ENCODE results near the gene GALR3.
"Not testable (repeated sequence)": the region's sequence is repeated elsewhere in the genome, so short reads cannot be mapped to it uniquely, and the experiment has no call there.

Gene GALR3, protein sequence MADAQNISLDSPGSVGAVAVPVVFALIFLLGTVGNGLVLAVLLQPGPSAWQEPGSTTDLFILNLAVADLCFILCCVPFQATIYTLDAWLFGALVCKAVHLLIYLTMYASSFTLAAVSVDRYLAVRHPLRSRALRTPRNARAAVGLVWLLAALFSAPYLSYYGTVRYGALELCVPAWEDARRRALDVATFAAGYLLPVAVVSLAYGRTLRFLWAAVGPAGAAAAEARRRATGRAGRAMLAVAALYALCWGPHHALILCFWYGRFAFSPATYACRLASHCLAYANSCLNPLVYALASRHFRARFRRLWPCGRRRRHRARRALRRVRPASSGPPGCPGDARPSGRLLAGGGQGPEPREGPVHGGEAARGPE

DNA sequence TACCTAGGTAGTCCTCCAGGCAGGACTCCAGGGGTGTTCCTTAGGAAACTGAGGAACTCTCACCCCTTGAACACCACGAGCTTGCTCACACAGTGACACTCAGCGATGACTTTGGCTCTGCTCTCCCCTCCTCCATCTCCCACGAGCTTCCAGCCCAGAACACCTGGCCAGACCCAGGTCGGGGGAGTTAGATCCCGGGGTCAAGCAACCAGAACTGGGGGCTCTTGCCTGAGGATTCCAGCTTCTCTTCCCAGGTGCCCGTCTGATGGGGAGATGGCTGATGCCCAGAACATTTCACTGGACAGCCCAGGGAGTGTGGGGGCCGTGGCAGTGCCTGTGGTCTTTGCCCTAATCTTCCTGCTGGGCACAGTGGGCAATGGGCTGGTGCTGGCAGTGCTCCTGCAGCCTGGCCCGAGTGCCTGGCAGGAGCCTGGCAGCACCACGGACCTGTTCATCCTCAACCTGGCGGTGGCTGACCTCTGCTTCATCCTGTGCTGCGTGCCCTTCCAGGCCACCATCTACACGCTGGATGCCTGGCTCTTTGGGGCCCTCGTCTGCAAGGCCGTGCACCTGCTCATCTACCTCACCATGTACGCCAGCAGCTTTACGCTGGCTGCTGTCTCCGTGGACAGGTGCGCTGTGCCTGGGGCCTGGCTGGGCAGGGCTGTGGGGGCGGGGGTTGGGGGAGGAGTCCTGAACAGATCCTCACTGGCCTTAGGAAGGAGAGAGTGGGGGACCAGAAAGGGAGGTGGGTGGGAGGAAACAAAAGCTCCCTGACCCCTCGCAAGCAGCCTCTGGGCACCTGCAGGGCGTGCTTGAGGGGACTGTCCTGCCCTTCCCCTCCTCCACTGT lies at the start of gene GALR3:
TSS of gene GALR3 (plus strand) at position 249 of the 852 bp plus-strand sequence. CDS start at position 274, 25 bp downstream.
- no peak for DNase-seq

DNA sequence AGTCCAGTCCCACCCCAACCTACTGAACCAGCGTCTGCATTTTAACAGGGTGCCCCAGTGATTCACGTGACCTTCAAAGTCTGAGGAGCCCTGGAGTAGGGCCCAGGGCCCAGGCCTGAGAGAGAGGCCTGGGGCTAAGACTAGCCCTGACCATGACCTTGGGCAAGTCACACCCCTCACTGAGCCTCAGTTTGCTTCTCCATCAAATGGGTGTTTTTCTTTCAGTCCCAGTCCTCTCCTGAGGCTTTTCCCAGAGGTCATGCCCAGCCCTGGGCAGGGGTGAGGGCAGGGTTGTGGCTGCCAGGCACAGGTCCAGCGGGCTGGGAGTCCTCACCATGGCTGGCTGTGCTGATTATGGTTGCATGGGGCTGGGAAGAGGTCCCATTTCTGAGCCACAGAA lies 48.5 kb upstream of the GALR3 start:
- DNase-seq, result no peak

DNA sequence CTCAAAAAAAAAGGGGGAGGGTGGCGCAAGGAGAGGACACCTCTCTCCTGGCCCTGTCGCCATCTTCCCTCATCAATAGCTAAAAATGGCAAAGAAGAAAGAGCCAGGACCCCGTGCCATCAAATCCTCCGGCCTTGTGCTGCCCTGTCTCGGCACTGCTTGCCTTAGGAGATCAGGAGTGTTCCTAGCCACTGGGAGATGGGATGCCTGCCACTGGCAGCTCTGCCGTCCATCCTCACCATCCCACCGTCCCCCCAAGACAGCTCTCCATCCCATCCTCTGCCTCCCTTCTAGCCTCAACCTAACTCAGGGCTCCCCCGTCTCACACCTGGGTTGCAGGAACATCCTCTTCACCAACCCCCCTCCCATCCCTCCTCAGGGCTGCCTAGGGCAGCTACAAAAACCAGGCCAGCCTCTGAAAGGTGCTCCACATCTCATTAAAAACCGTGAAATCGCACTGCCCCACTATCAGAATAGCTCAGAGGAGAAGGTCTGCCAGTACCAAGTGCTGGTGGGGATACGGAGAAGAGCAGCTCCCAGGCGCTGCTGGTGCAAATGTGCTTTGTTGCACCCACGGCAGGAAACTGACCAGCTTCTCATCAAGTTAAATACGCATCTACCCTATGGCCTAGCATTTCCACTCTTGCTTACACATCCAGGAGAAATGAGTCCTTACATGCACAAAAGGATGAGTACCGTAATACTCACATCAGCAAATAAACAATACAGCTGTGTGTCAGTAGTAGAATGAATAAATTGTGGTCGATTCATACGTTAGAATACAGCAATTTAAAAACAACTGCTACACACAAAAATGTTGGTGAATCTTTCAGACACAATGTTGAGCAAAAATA lies 47.2 kb upstream of the GALR3 start:
- no peak for DNase-seq

DNA sequence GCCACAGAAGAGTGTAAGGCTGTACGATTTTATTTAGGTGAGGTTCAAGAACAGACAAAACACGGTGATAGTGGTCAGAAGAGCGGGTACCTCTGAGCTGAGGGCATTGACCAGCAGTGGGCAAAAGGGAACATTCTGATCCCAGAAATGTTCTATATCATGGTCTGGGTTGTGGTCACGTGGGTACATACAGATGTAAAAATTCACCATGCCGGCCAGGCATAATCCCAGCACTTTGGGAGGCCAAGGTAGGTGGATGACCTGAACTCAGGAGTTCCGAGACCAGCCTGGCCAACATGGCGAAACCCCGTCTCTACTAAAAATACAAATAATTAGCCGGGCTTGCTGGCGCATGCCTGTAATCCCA lies 46.6 kb upstream of the GALR3 start:
- no peak for DNase-seq

DNA sequence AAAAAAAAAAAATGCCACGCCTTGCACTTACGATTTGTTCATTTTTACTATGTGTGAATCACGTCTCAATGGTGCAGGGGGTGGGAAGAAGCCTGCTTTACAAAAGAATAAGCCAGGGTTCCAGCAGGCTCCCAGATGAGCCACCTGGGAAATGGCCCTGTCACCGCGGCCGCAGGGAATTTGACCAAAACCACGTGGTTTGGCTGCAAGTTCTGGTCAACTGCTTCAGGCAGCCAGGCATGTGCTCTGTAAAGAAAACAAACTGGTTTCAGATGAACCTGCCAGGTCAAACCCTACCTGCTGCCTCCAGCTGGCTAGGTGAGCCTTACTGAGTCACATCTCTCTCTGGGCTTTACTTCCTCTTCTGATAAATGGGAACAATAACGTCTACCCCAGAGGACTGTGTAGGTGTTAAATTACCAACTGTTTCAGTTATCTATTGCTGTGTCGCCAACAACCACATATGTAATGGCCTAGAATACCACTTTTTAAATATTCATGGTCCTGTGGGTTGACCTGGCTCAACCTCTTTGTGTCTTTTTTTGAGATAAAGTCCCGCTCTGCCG lies 46.0 kb upstream of the GALR3 start:
- no peak for DNase-seq

DNA sequence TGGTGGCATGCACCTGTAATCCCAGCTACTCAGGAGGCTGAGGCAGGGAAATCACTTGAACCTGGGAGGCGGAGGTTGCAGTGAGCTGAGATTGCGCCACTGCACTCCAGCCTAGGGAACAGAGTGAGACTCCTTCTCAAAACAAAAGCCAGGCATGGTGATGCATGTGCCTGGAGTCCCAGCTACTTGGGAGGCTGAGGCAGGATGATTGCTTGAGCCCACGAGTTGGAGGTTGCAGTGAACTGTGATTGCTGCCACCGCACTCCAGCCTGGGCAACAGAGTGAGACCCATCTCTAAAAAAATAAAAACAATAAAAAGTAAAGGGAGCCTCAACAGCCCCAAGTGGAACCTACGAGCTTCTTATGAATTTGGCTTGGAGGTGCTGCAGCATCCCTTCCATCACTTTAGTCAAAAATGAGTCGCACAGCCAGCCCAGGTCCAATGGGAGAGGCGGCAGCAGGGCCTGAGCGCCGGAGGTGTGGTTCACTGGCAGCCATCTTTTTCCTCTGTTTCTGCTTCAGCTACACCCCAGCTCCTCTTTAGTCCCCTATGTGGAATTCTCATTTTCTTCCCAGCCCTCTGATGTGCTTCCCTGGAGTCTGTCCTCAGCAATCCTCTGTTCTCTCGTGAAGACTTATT lies 44.7 kb upstream of the GALR3 start:
- DNase-seq, result no peak

DNA sequence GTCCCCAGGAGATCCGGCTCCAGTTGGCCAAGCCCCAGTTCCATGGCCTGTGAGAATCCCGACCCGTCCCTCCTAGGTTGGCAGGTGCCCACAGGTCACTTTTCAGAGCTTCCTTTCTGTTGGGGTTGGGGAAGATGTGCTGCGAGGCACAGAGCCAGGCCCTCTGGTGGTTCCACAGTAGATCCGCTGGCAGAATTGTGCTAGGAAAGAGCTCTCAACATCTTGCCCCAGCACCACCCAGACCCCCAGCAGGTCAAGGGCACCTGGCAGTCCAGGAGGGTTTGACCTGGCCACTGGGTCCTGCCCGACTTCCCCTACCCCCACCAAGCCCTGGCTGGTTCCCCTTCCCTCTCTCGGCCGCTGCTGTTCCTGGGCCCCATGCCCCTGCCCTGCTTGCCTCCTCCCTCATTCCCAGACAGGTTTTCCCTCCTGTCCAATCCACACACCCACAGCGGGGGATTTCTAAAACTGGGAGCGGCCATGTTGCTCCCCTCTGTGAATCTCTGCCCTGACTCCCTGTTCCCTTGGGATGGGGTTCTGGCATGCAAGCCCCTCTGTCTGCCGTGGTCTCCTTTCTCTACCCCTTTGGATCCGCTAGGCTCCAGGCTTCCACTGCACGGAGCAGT lies 41.6 kb upstream of the GALR3 start:
- DNase-seq, result no peak

DNA sequence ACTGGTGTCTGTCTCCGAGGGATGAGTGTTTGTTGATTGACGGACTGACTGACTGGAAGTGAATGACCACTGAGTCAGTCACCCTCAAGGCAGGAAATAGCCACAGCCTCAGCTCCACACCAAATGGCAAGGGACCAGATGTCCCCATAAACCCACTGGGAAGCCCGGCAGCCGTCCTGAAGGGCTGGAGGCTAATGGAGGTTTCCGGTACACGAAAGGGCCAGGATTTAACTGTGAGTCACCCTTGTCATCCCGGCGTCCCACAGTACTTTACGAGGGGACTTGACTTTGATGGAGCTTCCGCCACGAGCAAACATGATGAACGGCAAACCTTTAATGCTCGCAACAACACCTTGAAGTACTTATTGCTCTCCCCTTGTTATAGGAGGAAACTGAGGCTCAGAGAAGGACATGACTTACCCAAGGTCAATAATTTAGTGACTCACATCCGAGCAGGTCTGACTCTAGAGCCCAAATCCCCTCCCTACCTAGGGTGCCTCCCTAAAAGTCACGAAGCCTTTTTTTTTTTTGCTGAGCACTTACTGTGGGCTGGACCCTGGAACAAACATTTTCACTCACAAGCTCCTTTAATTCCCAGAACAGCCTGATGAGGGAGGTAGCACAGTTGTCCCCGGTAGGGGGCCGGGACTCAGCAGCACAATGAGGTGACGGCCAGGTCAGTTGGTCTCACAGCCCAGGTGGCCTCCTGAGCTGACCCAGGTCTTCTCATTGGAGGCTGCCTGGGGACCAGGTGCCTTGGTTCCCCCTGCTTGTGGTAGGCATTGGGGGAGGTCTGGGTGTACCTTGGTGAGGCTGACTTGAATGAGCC lies 40.6 kb upstream of the GALR3 start:
- DNase-seq, result no peak

DNA sequence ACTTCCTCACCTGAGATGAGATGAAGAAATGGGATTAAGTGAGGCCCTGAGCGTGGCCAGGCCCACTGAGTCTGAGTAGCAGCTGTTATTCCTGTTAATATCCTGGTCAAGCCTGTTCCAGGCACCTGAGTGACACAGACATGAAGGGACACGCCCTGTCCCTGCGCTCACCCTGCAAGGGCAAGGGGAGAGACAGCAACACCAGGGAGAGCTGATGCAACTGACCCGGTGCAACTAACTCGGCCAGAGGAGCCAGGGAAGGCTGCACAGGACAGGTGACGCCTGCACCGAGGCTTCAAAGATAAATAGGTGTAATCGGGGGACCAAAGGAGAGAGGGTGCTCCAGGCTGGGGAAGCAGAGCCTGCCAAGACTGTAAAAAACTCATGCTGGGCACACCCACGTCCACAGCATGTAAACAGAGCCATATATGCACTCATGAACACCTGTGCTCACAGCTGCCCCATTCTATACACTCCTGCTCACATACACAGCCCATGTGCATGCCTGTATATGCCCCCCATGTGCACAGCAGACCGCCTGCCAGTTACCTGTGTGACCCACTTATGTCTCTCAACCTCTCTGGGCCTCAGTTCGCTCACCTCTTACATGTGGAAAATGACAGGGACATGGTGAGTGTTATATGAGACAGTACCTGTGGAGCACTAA lies 38.2 kb upstream of the GALR3 start:
- no peak for DNase-seq

DNA sequence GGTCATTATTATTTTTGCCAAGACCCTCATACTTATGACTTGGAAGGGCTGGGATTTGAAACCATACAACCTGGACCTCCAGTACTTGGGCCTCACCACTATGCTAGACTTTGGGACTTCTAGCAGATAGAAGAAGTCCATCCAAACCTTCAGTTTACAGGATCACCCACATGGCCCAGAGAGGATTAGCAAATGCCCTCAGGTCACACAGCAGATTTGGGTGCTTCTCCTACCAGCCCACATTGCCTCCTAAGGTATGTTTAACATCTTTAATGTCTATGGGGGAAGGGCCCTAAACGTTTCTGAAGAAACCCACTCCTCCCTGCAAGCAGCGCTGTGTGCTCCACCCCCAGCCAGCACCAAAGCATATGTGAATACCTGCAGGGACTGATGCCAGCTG lies 32.9 kb upstream of the GALR3 start:
- DNase-seq, result no peak

DNA sequence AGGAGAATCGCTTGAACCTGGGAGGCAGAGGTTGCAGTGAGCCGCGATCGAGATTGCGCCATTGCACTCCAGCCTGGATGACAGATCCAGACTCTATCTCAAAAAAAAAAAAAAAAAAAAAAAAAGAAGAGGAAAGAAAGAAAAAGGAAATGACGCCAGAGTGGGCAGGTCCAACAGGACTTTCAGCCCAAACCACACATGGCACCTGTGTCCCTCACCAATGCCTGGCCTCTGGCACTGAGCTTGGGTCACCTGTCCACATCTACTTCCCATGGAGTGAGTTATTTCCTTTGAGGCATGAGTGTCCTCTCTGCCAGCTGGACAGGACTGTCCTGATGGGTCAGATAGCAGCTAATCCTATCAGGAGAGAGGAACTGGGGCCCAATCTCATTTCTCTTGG lies 30.7 kb upstream of the GALR3 start:
- no peak for DNase-seq

DNA sequence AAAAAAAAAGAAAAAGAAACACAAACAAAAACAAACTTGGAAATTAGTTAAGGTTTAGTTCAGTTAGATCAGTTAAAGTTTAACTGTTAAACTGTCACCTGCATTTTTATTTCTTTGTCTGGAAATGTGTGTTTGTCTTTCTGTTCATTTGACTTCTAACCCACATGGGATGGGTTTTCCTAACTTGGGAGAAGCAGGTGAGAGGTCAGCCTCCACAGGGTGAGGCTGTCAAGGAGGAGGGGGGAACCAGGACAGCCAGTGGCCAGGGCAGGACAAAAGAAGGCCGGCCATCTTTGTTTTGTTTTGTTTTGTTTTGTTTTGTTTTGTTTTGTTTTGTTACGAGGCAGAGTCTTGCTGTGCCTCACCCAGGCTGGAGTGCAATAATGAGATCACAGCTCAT lies 28.8 kb upstream of the GALR3 start:
- no peak for DNase-seq

DNA sequence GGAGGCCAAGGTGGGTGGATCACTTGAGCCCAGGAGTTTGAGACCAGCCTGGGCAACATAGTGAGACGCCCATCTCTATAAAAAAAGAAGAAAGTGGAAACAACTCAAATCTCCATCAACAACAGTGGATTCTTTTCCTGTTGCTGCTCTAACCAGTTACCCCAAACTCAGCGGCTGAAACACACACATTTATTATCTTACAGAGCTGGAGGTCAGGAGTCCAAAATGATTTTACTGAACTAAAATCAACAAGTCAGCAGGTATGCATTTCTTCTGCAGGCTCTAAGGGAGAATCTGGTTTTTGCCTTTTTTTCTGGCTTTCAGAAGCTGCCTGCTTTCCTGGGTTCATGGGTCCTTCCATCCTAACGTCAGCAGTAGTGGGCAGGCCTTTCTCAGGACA lies 27.1 kb upstream of the GALR3 start:
- DNase-seq, result no peak

DNA sequence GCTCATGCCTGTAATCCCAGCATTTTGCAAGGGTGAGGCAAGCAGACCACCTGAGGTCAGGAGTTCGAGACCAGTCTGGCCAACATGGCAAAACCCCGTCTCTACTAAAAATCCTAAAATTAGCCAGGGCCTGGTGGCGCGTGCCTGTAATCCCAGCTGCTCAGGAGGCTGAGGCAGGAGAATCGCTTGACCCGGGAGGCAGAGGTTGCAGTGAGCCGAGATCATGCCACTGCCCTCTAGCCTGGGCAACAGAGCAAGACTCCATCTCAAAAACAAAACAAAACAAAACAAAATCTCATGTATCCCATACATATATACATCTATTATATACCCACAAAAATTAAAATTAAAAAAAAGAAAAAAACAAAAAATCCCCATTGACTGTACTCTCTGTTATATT lies 25.9 kb upstream of the GALR3 start:
- not testable (repeated sequence) for DNase-seq

DNA sequence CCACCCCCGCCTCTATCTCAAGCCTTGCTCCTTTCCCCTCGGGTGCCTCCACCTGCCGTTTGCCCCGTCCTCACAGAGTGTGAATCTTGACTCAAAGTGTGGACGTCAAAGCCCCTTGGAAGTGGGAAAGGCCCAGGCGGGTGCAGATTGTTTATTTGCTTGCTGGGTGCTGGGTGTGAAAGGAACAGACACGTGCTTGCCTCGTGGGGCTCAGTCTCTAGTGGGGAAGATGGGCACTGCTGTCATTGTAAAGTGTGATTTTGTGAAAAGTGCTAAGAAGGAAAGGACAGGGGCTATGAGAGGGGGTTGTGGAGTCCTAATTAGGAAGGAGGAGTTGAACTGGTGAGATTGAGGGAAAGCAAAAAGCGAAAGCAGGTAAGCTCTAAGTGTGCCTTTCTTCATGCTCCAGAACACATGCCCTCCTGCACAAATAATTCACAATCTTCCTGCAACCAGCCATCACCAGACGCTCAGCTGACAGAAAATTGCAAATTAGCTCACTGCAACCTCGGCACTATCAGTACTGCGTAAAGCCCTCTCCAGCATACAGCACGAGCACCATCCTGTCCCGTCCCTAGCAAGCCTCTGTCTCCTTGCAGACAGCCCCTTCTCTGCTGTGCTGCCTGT lies 25.2 kb upstream of the GALR3 start:
- DNase-seq, result no peak

DNA sequence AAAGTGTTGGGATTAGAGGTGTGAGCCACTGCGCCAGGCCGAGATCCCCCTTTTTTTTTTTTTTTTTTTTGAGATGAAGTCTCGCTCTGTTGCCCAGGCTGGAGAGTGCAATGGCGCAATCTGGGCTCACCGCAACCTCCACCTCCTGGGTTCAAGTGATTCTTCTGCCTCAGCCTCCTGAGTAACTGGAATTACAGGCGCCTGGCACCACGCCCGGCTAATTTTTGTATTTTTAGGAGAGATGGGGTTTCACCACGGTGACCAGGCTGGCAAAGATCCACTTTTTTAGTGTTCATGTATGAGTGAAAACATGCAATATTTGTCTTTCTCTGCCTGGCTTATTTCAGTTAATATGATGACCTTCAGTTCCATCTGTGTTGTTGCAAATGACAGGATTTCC lies 23.2 kb upstream of the GALR3 start:
- DNase-seq, result not testable (repeated sequence)

DNA sequence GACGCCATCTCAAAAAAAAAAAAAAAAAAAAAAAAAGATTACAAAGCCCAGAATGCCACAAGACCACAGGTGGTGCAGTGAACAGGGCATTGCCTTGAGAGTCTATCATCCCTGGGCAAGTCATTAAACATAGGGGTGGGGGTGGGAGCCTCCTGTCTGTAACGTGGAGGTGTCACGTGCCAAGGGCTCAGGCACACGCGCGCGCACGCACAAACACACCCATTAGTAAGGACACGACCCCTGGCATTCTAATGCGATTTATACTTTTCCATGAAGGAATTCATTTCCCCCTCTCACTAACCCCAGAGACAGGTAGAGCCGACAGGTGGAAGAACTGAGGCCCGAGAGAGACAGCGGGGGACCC lies 21.3 kb upstream of the GALR3 start:
- no peak for DNase-seq

DNA sequence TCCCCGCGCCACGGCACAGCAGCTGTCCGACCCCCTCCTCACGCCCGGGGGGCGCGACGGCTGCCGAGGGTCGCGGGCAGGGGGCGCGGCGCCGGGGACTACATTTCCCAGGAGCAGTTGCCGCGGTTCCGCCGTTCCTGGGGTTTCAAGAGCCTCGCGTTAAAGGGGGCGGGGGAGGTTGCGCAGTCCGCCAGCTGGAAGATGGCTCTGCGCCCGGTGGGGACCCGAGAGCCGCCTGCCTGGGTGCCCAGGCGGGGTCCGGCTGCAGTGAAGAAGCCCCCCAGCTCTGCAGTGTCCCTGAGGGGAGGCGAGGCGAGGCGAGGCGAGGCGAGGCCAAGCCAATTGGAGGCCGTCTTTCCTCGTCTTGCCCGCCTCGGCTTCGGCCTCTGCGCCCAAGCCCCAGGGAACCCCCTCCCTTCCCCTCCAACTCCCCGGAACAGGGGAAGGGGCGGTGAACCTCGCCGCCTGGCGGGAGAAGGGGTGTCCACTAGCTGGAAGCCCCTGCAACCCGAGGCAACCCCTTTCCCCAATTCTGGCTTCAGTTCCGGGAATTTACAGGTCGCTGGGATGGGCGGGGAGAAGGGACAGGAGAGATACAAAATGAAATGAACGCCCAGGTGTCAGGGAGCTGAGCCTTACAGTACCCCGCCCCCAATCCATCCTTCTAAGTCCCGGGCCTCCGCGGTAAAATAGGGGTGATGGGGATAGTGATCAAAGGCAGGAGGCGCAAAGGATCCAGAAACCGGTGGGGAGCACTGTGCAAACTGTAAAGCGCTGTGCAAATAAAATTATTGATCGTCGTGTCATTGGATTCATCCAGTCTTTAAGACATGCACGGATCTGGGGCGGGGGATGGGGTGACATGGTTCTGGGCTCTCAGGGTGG lies 20.6 kb upstream of the GALR3 start:
- peak; percentile 63 for DNase-seq

DNA sequence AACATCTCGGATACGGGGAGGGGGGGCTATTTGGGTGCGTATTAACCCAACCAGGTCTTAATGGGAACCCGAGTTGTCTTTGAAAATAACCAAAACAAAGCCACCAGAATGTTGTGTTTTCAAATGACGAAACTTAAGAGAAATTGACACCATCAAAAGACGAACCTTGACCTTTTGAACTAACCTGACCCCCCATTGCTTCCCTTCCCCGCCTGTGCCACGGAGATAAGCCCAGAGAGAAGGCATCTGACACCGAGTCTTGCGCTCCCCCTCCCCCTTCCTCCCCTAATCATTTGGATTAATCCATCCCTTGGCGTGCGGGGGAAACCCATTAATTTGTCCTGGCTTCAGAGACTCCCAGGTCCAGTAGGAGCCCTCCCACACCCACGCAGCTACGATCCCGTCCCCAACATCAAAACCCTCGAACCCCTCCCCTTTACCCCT lies 20.0 kb upstream of the GALR3 start:
- no peak for DNase-seq
